Nephron (organoid): ENCODE results near the gene NPTX1.

Experiments
- H3K27ac Mint-ChIP-seq, 3 experiments: 2 replicates each; pipeline ENCODE4 v1.8.0; 2020; ENCODE audit warnings: mixed read lengths in 3 of 3, mild to moderate bottlenecking in 2 of 3, moderate library complexity in 1 of 3
- H3K27me3 Mint-ChIP-seq: 2 replicates; pipeline ENCODE4 v1.8.0; 2021; ENCODE audit warnings: low read depth, mild to moderate bottlenecking, moderate library complexity, mixed read lengths
- H3K36me3 Mint-ChIP-seq: 2 replicates; pipeline ENCODE4 v1.8.0; 2020; ENCODE audit warnings: low read depth, mixed read lengths
- H3K4me1 Mint-ChIP-seq: 2 replicates; pipeline ENCODE4 v1.8.0; 2020; ENCODE audit warnings: mixed read lengths
- H3K4me3 Mint-ChIP-seq, 3 experiments: 2 replicates each; pipeline ENCODE4 v1.8.0; 2020; ENCODE audit warnings: mild to moderate bottlenecking in 3 of 3, mixed read lengths in 3 of 3, moderate library complexity in 2 of 3
- H3K9me3 Mint-ChIP-seq: 2 replicates; pipeline ENCODE4 v1.8.0; 2020; ENCODE audit warnings: mixed read lengths
- TF ChIP-seq, protein P1 (sequence below), 3 experiments: fragments of 200-600 bp; sonication (generic); IDR thresholded peaks; one replicate each; pipeline ENCODE4 v1.5.0; 2021; ENCODE audit warnings: antibody characterized with exemption in 3 of 3; ENCODE audit not compliant: unreplicated experiment in 3 of 3

The NPTX1 gene

DNA sequence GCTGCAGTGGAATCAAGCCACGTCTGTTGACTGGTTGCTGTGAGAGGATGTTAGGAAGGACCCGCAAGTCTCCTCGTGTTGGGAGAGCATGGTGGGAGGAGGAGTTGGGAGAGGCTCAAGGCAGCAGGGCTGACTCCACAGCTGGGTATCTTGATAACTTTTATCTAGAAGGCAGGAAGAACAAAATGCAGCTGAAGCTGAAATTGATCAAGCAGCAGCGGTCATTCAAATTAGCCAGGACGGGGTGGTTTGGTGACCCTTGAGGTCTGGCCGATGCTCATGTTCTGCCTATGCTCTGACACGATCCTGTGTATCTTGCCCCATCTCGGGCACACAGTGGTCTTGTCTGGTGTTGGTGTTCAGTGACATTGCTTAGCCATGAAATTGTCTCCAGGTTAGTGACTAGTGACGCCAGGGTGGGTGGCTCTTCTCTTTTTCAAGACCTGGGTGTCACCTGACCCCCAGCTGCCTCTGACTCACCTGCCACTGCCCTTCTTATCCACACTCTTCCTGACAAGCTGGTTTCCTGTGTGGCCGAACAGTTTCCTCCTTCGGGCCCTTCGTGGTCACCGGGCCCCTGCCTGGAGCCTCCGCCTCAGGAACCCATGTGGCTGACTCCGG, 19.1 kb downstream of the NPTX1 start:
- Mint-ChIP-seq H3K4me1 (peaks cover 58% of the 10 kb centered on the region), H3K4me3 (peak overlapping the region; percentile 67 to 74 (median 68)), H3K9me3 (no peaks in the 10 kb centered on the region), H3K27me3 (peaks cover 42% of the 10 kb centered on the region), H3K27ac (peak overlapping the region; percentile 29 to 84 (median 78)), H3K36me3 (no peaks in the 10 kb centered on the region)
- TF ChIP-seq, protein P1, sequence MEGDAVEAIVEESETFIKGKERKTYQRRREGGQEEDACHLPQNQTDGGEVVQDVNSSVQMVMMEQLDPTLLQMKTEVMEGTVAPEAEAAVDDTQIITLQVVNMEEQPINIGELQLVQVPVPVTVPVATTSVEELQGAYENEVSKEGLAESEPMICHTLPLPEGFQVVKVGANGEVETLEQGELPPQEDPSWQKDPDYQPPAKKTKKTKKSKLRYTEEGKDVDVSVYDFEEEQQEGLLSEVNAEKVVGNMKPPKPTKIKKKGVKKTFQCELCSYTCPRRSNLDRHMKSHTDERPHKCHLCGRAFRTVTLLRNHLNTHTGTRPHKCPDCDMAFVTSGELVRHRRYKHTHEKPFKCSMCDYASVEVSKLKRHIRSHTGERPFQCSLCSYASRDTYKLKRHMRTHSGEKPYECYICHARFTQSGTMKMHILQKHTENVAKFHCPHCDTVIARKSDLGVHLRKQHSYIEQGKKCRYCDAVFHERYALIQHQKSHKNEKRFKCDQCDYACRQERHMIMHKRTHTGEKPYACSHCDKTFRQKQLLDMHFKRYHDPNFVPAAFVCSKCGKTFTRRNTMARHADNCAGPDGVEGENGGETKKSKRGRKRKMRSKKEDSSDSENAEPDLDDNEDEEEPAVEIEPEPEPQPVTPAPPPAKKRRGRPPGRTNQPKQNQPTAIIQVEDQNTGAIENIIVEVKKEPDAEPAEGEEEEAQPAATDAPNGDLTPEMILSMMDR (IDR thresholded peaks at IDR 0.05; ENCODE audit: unreplicated experiment in 3 of 3): no peak

GRCh38 chr17:80456465-80457235, 19.8 kb downstream of the NPTX1 start:
- Mint-ChIP-seq H3K27ac (peak overlapping the region; percentile 29 to 84 (median 78)), H3K27me3 (peaks cover 36% of the 10 kb centered on the region), H3K4me3 (peak overlapping the region; percentile 67 to 74 (median 68)), H3K36me3 (no peaks in the 10 kb centered on the region), H3K4me1 (peaks cover 58% of the 10 kb centered on the region), H3K9me3 (no peaks in the 10 kb centered on the region)
- TF ChIP-seq, protein P1 (IDR thresholded peaks at IDR 0.05; ENCODE audit: unreplicated experiment in 3 of 3): no peak

DNA sequence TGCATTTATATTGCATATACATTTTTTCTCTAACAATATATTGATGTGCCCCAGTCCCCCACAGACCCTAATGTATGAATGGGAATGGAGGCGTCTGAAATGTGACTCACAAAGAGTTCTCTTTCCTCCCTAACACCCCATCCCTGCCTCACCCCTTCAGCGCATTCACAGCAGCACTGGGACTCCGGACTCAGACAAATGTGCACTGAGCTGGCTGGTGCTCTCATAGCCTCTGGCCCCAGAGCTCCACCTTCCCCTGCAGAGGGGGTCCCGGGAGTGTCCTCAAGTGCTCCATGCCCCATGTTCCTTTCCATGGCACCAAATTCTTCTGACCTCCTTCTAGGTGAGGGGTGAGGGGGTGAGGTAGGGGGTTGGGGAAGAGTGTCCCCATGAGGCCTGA, 20.6 kb downstream of the NPTX1 start:
- Mint-ChIP-seq H3K27ac (peak overlapping the region; percentile 90 to 98 (median 97)), H3K9me3 (no peaks in the 10 kb centered on the region), H3K4me3 (peak overlapping the region; percentile 92 to 95 (median 95)), H3K36me3 (no peaks in the 10 kb centered on the region), H3K4me1 (peaks cover 55% of the 10 kb centered on the region), H3K27me3 (peaks cover 27% of the 10 kb centered on the region)
- TF ChIP-seq, protein P1 (IDR thresholded peaks at IDR 0.05; ENCODE audit: unreplicated experiment in 3 of 3): no peak

DNA sequence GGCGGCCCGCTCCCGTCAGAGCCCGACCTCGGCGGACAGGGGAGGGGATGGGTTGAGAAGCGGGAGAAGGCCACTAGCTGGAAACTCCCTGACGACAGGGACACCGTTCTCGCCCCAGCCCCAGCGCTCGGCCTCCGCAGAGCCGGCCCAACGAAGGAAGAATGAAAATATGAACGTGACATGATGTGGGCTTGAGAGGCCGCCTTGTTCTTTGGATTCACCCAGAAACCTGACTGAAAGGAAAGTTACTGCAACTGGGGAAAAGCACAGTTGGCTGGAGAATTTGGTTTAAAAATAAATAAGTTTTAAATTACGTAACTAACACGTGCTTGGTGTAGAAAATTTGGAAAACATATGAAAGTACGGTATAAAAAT, 21.1 kb downstream of the NPTX1 start:
- TF ChIP-seq, protein P1 (IDR thresholded peaks at IDR 0.05; ENCODE audit: unreplicated experiment in 3 of 3): no peak
- Mint-ChIP-seq H3K27me3 (peaks cover 26% of the 10 kb centered on the region), H3K9me3 (no peaks in the 10 kb centered on the region), H3K36me3 (no peaks in the 10 kb centered on the region), H3K4me1 (peaks cover 53% of the 10 kb centered on the region), H3K4me3 (peak overlapping the region; percentile 92 to 95 (median 95)), H3K27ac (peak overlapping the region; percentile 90 to 98 (median 97))

- Mint-ChIP-seq H3K27me3 (peaks cover 20% of the 10 kb centered on the region), H3K4me1 (peaks cover 52% of the 10 kb centered on the region), H3K9me3 (no peaks in the 10 kb centered on the region), H3K4me3 (peak overlapping the region; percentile 92 to 95 (median 95)), H3K27ac (peak overlapping the region; percentile 90 to 98 (median 97)), H3K36me3 (no peaks in the 10 kb centered on the region)
- TF ChIP-seq, protein P1 (IDR thresholded peaks at IDR 0.05; ENCODE audit: unreplicated experiment in 3 of 3): no peak
Observed at GRCh38 chr17:80454557-80455335, 21.7 kb downstream of the NPTX1 start.
